HepG2 (cell line): ENCODE results near the gene TLE7. TPM values are rescaled to one million over a fixed set of nuclear protein-coding genes. Genes with fewer than 3 reads are reported as not detected.
A peak's percentile ranks its signal among the peaks of the same experiment; 100 is the strongest.

Experiments
- CHCHD3 ChIP-seq: sonication (generic); formaldehyde crosslinking; IDR thresholded peaks from 2 replicates; pipeline ENCODE4 v1.8.0; 2022; ENCODE audit warnings: mild to moderate bottlenecking, missing genetic modification reagents, moderate library complexity
- DBP ChIP-seq: sonication (generic); formaldehyde crosslinking; IDR thresholded peaks from 2 replicates; pipeline ENCODE4 v1.4.0; 2020; ENCODE audit warnings: missing genetic modification reagents; ENCODE audit errors: not compliant biosample characterization
- ESRRA ChIP-seq: sonication (generic); formaldehyde crosslinking; IDR thresholded peaks from 2 replicates; pipeline ENCODE4 v1.5.1; 2020; ENCODE audit warnings: mild to moderate bottlenecking, low read depth, missing genetic modification reagents
- ETV6 ChIP-seq: sonication (generic); formaldehyde crosslinking; conservative IDR thresholded peaks from 2 replicates; pipeline ENCODE4 v1.4.0; 2020; ENCODE audit warnings: missing genetic modification reagents
- HNRNPL ChIP-seq: fragments of 200-400 bp; formaldehyde crosslinking; IDR thresholded peaks from 2 replicates; pipeline ENCODE4 v1.6.1; 2017; ENCODE audit warnings: mild to moderate bottlenecking, low read depth, low read length
- IRF9 ChIP-seq: sonication (generic); formaldehyde crosslinking; IDR thresholded peaks from 2 replicates; pipeline ENCODE4 v1.8.0; 2022; ENCODE audit warnings: missing genetic modification reagents, mild to moderate bottlenecking, borderline replicate concordance
- MED8 ChIP-seq: sonication (generic); formaldehyde crosslinking; IDR thresholded peaks from 2 replicates; pipeline ENCODE4 v1.8.1; 2023; ENCODE audit warnings: mild to moderate bottlenecking, missing genetic modification reagents; ENCODE audit not compliant: insufficient replicate concordance
- MYNN ChIP-seq: sonication (generic); formaldehyde crosslinking; IDR thresholded peaks from 2 replicates; pipeline ENCODE4 v1.4.0; 2020; ENCODE audit warnings: mild to moderate bottlenecking, low read depth, missing genetic modification reagents
- POLR2AphosphoS5 ChIP-seq: IDR thresholded peaks from 2 replicates; pipeline ENCODE4 v1.6.1; 2012; ENCODE audit warnings: low read depth, low read length
- SALL2 ChIP-seq: sonication (generic); formaldehyde crosslinking; IDR thresholded peaks from 2 replicates; pipeline ENCODE4 v1.8.1; 2023; ENCODE audit warnings: mild to moderate bottlenecking, missing genetic modification reagents, inconsistent platforms
- ZBTB3 ChIP-seq: sonication (generic); formaldehyde crosslinking; IDR thresholded peaks from 2 replicates; pipeline ENCODE4 v1.4.0; 2020; ENCODE audit warnings: low read depth, mild to moderate bottlenecking, moderate library complexity, missing genetic modification reagents, borderline replicate concordance
- ZC3H4 ChIP-seq: sonication (generic); formaldehyde crosslinking; IDR thresholded peaks from 2 replicates; pipeline ENCODE4 v1.4.0; 2020; ENCODE audit warnings: missing genetic modification reagents, borderline replicate concordance
- ZHX2 ChIP-seq, 2 experiments: sonication (generic) in 1 of 2; formaldehyde crosslinking in 1 of 2; IDR thresholded peaks; 2 replicates each; pipeline versions ENCODE4 v1.6.1 to v1.9.0; 2014 to 2022; ENCODE audit warnings: antibody characterized with exemption in 1 of 2, borderline replicate concordance in 1 of 2, inconsistent platforms in 1 of 2, low read depth in 1 of 2, missing genetic modification reagents in 1 of 2
- ZNF234 ChIP-seq: sonication (generic); formaldehyde crosslinking; conservative IDR thresholded peaks from 2 replicates; pipeline ENCODE4 v1.5.1; 2020; ENCODE audit warnings: mild to moderate bottlenecking, missing genetic modification reagents
- ZNF24 ChIP-seq: fragments of 450-650 bp; IDR thresholded peaks from 2 replicates; pipeline ENCODE4 v1.6.1; 2017; ENCODE audit warnings: antibody characterized with exemption, mild to moderate bottlenecking
- ZNF282 ChIP-seq: fragments of 450-650 bp; IDR thresholded peaks from 2 replicates; pipeline ENCODE4 v1.6.1; 2018; ENCODE audit not compliant: partially characterized antibody
- ZNF451 ChIP-seq: sonication (generic); formaldehyde crosslinking; IDR thresholded peaks from 2 replicates; pipeline ENCODE4 v1.5.0; 2020; ENCODE audit warnings: mild to moderate bottlenecking, missing genetic modification reagents
- ZNF615 ChIP-seq: sonication (generic); formaldehyde crosslinking; IDR thresholded peaks from 2 replicates; pipeline ENCODE4 v1.5.0; 2020; ENCODE audit warnings: mild to moderate bottlenecking, missing genetic modification reagents, borderline replicate concordance
- ZNF660 ChIP-seq: sonication (generic); formaldehyde crosslinking; IDR thresholded peaks from 2 replicates; pipeline ENCODE4 v1.5.1; 2020; ENCODE audit warnings: mild to moderate bottlenecking, low read depth, missing genetic modification reagents, borderline replicate concordance
- ZZZ3 ChIP-seq: sonication (generic); formaldehyde crosslinking; IDR thresholded peaks from 2 replicates; pipeline ENCODE4 v1.4.0; 2020; ENCODE audit warnings: missing genetic modification reagents, mild to moderate bottlenecking, borderline replicate concordance
- polyA plus RNA-seq, 8 experiments: library from polyadenylated mRNA; depleted of rRNA in 3 of 8; stranded (reverse) in 7 of 8; unstranded in 1 of 8; fragments of >200 nt; fragmentation: Illumina TruSeq in 4 of 8; extraction: Trizol in 4 of 8; gene quantifications; 2 replicates each; pipeline versions ENCODE4 v1.2.1 to v1.2.3, GENCODE V29; 2011 to 2016; ENCODE audit warnings: low read depth in 4 of 8, missing spikeins in 1 of 8, mixed read lengths in 1 of 8; ENCODE audit not compliant: insufficient read depth in 1 of 8
- total RNA-seq, 5 experiments: library from RNA; depleted of rRNA; stranded (reverse); fragments of >200 nt; fragmentation: Illumina TruSeq; extraction: Trizol; gene quantifications; 2 replicates each; pipeline ENCODE4 v1.2.3, GENCODE V29; 2016; ENCODE audit warnings: low read depth in 1 of 5

TLE7 gene
- total and polyA plus RNA-seq, 2 of the 13 experiments (the other 11 are each of a cell fraction or from before 2014, with no cell fraction given) = not detected

- peak; percentile 84 for TF ChIP-seq DBP (CRISPR knock-in tag)
- peak; percentile 96 for TF ChIP-seq SALL2 (CRISPR knock-in tag)
- TF ChIP-seq ETV6 (CRISPR knock-in tag) = peak; percentile 83
- no peak for TF ChIP-seq ZNF282
- TF ChIP-seq ZNF24 = peak; percentile 17; the same call in 1 of the 2 replicates
- no peak for TF ChIP-seq ZNF234 (CRISPR knock-in tag)
- peak; percentile 96 for TF ChIP-seq POLR2AphosphoS5
- TF ChIP-seq ZNF615 = no peak
- peak; percentile 100 for TF ChIP-seq ZZZ3 (CRISPR knock-in tag)
- peak; percentile 65; the same call in 1 of the 2 replicates for TF ChIP-seq ZNF451
- no peak for TF ChIP-seq ZC3H4
- TF ChIP-seq MYNN (CRISPR knock-in tag) = no peak; the same call in 1 of the 2 replicates
- peak; percentile 85 for TF ChIP-seq MED8 (CRISPR knock-in tag)
- peak; percentile 96 for TF ChIP-seq IRF9
- TF ChIP-seq HNRNPL = peak; percentile 64; the same call in 1 of the 2 replicates
- no peak for TF ChIP-seq ZBTB3
- peak; percentile 88; the same call in 1 of the 2 replicates for TF ChIP-seq CHCHD3
- 0 out of 2 replicates have a peak, but pooled peaks have one; percentile 42 for TF ChIP-seq ZNF660 (CRISPR knock-in tag)
- peak; percentile 94 for TF ChIP-seq ZHX2 (IDR thresholded peaks at IDR 0.05; ENCODE audit: low read depth)
- no peak for TF ChIP-seq ZHX2 (CRISPR knock-in tag; IDR thresholded peaks at IDR 0.05; ENCODE audit: borderline replicate concordance)
- peak; percentile 76; the same call in 1 of the 2 replicates for TF ChIP-seq ESRRA (CRISPR knock-in tag)
Observed at GRCh38 chr16:71461686-71462648, 20.1 kb upstream of the TLE7 start, which contains the start of gene ZNF23 (continued).
